NCI-H2171 treated with DMSO at 0.1 percent for 48 hours (cell line): ENCODE data around the gene EOGT.

ENCODE experiments used
- DNase-seq: peaks from one replicate; lab custom pipeline; 2025; lab: John Stamatoyannopoulos, UW

Gene EOGT

GRCh38 chr3:68963376-68963775 lies 50.1 kb downstream of the EOGT start:
- no peak for DNase-seq

GRCh38 chr3:68958932-68959331 lies 54.6 kb downstream of the EOGT start:
- DNase-seq = no peak

GRCh38 chr3:68957895-68958294 lies 55.6 kb downstream of the EOGT start:
- no peak for DNase-seq

GRCh38 chr3:68953816-68954444 lies 59.6 kb downstream of the EOGT start:
- DNase-seq = no peak

- DNase-seq = no peak
Measured at GRCh38 chr3:68945225-68945624, 68.3 kb downstream of the EOGT start.

GRCh38 chr3:68943753-68944500 lies 69.6 kb downstream of the EOGT start:
- no peak for DNase-seq

- DNase-seq = no peak
Measured at GRCh38 chr3:68941055-68941454, 72.4 kb downstream of the EOGT start.

GRCh38 chr3:68936856-68937255 lies 76.6 kb downstream of the EOGT start:
- no peak for DNase-seq

- no peak for DNase-seq
Measured at GRCh38 chr3:68935778-68936177, 77.7 kb downstream of the EOGT start.

- DNase-seq = no peak
Measured at GRCh38 chr3:68931406-68932149, 81.9 kb downstream of the EOGT start.
